22Rv1 (cell line): ENCODE data around the gene DYNC1LI1.

Experiments used
- CTCF ChIP-seq: fragments of 450-650 bp; IDR thresholded peaks from 2 replicates; pipeline ENCODE4 v1.5.1; 2017; ENCODE audit warnings: mild to moderate bottlenecking
- ZFX ChIP-seq: fragments of 450-650 bp; IDR thresholded peaks from 2 replicates; pipeline ENCODE4 v1.6.1; 2017; ENCODE audit warnings: antibody characterized with exemption, borderline replicate concordance

DNA sequence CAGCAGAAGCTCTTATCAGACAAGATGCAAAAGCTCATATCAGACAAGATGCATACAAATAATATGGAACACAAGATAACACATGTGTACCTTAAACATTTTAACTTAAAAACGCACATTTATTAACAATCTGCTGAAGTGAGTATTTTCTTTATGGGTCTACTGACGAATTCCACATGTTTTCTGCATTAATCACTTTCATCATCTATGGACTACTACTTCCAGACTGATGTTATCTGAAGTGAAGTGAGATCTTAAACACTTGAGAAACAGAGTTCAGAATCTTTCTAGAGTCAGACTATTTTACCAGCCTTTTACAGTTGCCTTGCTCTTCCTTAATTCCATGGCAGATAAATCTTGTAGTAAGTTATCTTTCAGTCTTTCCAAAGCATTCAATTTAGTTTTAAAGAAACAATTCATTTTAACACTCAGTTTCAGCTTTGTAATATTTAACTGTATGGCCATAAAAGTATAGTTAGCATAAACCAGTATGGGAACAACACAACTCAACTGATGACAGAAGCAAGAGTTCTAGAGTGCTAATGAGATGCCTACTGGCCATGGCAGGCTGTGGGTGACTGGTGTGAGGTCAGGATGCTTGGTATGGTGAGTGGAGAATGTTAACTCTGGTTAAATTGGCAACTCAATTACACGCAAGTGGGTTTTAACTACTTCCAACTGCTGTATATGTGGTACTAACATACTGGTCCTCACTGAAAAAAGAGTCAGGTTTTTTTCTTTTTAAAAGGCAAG is 77.8 kb downstream of the DYNC1LI1 start:
- TF ChIP-seq CTCF (no peak), ZFX (no peak)
